ENCODE data around the gene OTOG.

The OTOG gene

DNA sequence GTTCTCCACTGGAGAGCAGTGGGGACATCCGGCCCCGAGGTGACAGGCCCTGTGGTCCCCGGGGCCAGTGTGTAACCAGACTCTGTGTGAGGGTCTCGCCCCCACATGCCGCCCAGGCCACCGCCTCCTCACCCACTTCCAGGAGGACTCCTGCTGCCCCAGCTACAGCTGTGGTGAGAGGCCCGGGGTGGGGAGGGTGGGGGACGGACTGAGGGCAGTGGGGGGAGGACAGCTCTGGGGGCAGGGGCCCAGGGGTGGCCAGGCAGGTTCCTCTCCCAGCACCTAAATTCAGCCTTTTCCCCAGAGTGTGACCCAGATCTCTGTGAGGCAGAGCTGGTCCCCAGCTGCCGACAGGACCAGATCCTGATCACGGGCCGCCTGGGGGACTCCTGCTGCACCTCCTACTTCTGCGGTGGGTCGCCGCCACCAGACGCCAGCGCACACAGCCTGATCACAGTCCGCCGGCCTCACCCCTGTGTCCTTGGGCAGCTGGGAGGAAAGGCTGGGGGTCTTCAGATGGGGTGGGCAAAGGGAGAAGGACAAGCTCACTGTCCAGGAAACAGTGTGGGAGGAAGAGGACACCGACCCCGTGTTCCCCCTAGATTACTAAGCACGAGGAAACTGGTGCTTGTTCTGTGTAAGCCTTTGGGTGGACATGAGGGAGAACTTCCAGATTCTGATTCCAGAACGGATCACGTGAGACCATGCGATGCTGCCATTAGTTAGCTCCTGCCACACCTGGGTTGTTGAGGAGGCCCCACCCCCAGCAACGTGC lies 87.9 kb downstream of the OTOG start:
- TF ChIP-seq FOXM1 (IDR thresholded peaks at IDR 0.05; ENCODE audit: borderline replicate concordance, low read depth) = no peak
- TF ChIP-seq RAD21 (IDR thresholded peaks at IDR 0.05; ENCODE audit: low read depth) = no peak
- TF ChIP-seq YY1 (IDR thresholded peaks at IDR 0.05; ENCODE audit: low read depth) = no peak
- TF ChIP-seq EP300 (IDR thresholded peaks at IDR 0.05; ENCODE audit: borderline replicate concordance) = no peak
- TF ChIP-seq, protein P1, sequence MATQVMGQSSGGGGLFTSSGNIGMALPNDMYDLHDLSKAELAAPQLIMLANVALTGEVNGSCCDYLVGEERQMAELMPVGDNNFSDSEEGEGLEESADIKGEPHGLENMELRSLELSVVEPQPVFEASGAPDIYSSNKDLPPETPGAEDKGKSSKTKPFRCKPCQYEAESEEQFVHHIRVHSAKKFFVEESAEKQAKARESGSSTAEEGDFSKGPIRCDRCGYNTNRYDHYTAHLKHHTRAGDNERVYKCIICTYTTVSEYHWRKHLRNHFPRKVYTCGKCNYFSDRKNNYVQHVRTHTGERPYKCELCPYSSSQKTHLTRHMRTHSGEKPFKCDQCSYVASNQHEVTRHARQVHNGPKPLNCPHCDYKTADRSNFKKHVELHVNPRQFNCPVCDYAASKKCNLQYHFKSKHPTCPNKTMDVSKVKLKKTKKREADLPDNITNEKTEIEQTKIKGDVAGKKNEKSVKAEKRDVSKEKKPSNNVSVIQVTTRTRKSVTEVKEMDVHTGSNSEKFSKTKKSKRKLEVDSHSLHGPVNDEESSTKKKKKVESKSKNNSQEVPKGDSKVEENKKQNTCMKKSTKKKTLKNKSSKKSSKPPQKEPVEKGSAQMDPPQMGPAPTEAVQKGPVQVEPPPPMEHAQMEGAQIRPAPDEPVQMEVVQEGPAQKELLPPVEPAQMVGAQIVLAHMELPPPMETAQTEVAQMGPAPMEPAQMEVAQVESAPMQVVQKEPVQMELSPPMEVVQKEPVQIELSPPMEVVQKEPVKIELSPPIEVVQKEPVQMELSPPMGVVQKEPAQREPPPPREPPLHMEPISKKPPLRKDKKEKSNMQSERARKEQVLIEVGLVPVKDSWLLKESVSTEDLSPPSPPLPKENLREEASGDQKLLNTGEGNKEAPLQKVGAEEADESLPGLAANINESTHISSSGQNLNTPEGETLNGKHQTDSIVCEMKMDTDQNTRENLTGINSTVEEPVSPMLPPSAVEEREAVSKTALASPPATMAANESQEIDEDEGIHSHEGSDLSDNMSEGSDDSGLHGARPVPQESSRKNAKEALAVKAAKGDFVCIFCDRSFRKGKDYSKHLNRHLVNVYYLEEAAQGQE (IDR thresholded peaks at IDR 0.05; ENCODE audit: low read depth) = no peak
- no peak for TF ChIP-seq TEAD4 (IDR thresholded peaks at IDR 0.05)
- TF ChIP-seq, protein P2, sequence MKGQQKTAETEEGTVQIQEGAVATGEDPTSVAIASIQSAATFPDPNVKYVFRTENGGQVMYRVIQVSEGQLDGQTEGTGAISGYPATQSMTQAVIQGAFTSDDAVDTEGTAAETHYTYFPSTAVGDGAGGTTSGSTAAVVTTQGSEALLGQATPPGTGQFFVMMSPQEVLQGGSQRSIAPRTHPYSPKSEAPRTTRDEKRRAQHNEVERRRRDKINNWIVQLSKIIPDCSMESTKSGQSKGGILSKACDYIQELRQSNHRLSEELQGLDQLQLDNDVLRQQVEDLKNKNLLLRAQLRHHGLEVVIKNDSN (IDR thresholded peaks at IDR 0.05) = no peak
- TF ChIP-seq CREB1 (IDR thresholded peaks at IDR 0.05; ENCODE audit: low read depth) = no peak

DNA sequence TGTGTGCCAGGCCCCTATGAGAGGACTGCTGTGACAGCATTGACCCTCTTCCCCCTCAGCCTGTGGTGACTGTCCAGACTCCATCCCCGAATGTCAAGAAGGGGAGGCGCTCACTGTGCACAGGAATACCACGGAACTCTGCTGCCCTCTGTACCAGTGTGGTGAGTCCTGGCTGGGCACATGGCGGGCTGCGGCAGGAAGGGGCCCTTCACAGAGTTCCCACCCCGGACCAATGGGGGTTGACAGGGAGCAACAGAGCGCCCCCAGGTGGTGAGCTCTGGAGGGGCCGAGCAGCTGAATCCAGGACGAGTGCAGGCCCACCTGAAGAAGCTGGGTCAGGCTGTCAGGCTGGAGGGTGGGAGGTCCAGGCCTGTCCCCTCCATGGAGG lies 88.5 kb downstream of the OTOG start:
- TF ChIP-seq EGR1 (IDR thresholded peaks at IDR 0.05) (no peak), CEBPB (IDR thresholded peaks at IDR 0.05) (no peak), CREB1 (IDR thresholded peaks at IDR 0.05; ENCODE audit: low read depth) (no peak), TAF1 (IDR thresholded peaks at IDR 0.05; ENCODE audit: low read depth) (no peak), EP300 (IDR thresholded peaks at IDR 0.05; ENCODE audit: borderline replicate concordance) (no peak), NFIC (IDR thresholded peaks at IDR 0.05) (no peak), FOXM1 (IDR thresholded peaks at IDR 0.05; ENCODE audit: borderline replicate concordance, low read depth) (no peak), YY1 (IDR thresholded peaks at IDR 0.05; ENCODE audit: low read depth) (no peak), TEAD4 (IDR thresholded peaks at IDR 0.05) (no peak), ZBTB7A (IDR thresholded peaks at IDR 0.05; ENCODE audit: low read depth) (no peak), RAD21 (IDR thresholded peaks at IDR 0.05; ENCODE audit: low read depth) (no peak)
- TF ChIP-seq, protein P2 (IDR thresholded peaks at IDR 0.05) = no peak
- TF ChIP-seq, protein P1 (IDR thresholded peaks at IDR 0.05; ENCODE audit: low read depth) = no peak
- TF ChIP-seq, protein P3, sequence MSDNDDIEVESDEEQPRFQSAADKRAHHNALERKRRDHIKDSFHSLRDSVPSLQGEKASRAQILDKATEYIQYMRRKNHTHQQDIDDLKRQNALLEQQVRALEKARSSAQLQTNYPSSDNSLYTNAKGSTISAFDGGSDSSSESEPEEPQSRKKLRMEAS (IDR thresholded peaks at IDR 0.05) = no peak

DNA sequence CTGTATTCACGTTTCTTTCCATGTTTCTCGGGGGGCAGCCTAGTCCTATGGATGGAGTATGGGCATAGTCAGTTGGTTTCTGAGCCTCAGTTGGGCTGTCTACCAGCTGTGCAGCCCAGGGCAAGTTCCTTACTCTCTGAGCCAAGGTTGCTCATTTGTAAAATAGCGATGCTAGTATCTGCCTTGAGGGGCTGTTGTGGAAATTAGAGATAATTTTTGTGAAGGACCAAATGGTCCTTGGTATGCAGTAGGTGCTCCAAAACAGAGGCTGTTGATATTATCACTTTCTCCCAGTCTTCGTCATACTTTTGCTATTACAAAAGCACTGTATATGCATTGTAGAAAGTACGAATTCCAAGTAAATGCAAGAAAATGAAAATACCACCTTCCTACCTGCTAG lies 89.7 kb downstream of the OTOG start:
- TF ChIP-seq NFIC (IDR thresholded peaks at IDR 0.05) (no peak), TEAD4 (IDR thresholded peaks at IDR 0.05) (no peak), EP300 (IDR thresholded peaks at IDR 0.05; ENCODE audit: borderline replicate concordance) (no peak), TCF12 (IDR thresholded peaks at IDR 0.05; ENCODE audit: low read depth) (no peak), CEBPB (IDR thresholded peaks at IDR 0.05) (no peak), TAF1 (IDR thresholded peaks at IDR 0.05; ENCODE audit: low read depth) (no peak), CREB1 (IDR thresholded peaks at IDR 0.05; ENCODE audit: low read depth) (no peak), ZBTB7A (IDR thresholded peaks at IDR 0.05; ENCODE audit: low read depth) (no peak)
- TF ChIP-seq, protein P3 (IDR thresholded peaks at IDR 0.05) = no peak
- TF ChIP-seq, protein P1 (IDR thresholded peaks at IDR 0.05; ENCODE audit: low read depth) = no peak

DNA sequence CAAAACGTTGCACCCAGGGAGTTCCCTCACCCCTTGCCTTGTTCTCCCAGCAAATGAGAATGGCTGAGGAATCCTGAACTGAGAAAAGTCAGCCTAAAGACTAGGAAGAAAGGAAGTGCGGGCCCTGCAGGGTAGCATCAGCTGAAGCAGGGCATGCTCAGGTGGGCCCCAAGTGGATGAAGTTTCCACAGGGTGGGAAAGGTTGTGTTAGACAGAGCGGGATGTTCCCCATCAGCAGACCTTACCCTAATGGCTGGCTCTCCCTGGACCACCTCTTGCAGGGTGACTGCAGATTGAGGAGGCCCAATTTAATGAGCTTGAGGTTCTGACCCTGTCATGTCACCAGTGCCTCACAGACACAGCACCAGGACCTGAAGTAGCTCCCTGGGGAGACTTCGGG lies 90.8 kb downstream of the OTOG start:
- TF ChIP-seq YY1 (IDR thresholded peaks at IDR 0.05; ENCODE audit: low read depth) = no peak
- TF ChIP-seq ZBTB7A (IDR thresholded peaks at IDR 0.05; ENCODE audit: low read depth) = no peak
- TF ChIP-seq TAF1 (IDR thresholded peaks at IDR 0.05; ENCODE audit: low read depth) = no peak
- no peak for TF ChIP-seq CREB1 (IDR thresholded peaks at IDR 0.05; ENCODE audit: low read depth)
- TF ChIP-seq, protein P1 (IDR thresholded peaks at IDR 0.05; ENCODE audit: low read depth) = no peak
- TF ChIP-seq, protein P3 (IDR thresholded peaks at IDR 0.05) = no peak

All from Ishikawa (cell line).